HG03066 (cell line): ENCODE data around the gene CFAP43.
"Not testable (repeated sequence)": the region's sequence is repeated elsewhere in the genome, so short reads cannot be mapped to it uniquely, and the experiment has no call there.

Experiments
- ATAC-seq: cut with Tn5 transposase; IDR thresholded peaks from one replicate; pipeline ENCODE4 v1.9.1; 2021; ENCODE audit warnings: low read depth; ENCODE audit not compliant: unreplicated experiment

CFAP43 gene

DNA sequence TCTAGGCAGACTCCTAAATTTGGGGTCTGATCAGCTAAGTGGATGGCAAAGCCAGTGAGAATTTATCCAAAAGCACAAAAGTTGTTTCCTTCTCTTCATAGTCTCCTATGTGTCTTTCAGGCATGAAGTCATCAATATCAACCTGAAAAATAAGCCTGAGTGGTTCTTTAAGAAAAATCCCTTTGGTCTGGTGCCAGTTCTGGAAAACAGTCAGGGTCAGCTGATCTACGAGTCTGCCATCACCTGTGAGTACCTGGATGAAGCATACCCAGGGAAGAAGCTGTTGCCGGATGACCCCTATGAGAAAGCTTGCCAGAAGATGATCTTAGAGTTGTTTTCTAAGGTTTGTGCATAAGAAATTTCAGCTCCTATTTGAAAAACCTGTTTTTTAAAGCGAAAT is 27.3 kb upstream of the CFAP43 start:
- ATAC-seq: no peak

DNA sequence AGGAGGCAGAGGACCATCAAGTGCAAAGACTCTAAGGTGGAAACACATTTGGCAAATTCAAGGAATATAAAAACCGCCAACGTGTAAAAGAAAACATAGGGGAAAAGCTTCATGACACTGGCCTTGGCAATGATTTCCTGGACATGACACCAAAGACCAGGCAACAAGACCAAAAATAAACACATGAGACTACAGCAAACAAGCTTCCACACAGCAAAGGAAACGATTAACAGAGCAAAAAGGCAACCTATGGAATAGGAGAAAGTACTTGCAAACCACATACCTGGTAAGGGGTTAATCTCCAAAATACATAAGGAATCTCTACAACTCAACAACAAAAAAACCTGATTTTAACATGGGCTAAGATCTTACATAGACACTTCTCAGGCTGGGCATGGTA is 26.0 kb upstream of the CFAP43 start:
- no peak for ATAC-seq

DNA sequence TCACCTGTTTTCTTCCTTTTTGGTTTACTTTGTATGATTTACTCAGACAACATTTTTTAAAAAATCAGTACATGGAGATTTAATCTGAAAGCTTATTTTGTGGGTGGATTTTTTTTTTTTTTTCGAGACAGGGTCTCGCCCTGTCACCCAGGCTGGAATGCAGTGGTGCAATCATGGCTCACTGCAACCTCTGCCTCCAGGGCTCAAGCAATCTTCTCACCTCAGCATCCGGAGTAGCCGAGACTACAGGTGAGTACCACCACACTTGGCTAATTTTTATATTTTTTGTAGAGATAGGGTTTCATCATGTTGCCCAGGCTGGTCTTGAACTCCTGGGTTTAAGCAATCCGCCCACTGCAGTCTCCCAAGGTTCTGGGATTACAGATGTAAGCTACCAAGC is 25.1 kb upstream of the CFAP43 start:
- no peak for ATAC-seq

DNA sequence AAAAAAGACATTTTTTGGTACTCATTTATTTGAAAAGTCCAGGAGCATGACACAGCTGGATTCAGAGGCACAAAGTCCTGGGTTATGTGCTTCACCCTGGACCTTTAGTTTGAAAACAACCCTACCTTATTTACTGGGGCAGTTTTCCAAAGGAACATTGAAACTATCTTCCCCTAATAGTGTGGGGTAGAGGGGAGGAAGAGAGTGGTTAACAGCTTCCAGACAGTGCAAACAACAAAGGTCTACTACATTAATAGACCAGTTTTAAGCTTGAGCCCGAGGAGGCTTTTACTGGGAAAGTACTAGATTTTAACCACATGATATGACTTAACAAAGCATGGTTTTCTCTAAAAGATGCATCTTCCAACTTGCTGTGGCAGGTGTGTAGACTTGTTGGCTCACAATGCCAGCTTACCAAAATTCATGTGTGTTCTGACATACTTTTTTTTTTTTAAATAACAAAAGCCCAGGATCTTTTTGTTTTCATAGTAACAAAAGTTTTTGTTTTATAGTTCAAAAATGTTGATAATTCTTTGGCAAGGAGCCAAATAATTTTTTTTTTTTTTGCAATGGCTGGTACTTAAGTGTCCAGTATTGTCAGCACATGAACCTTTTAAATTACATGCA is 24.3 kb upstream of the CFAP43 start:
- ATAC-seq: no peak

DNA sequence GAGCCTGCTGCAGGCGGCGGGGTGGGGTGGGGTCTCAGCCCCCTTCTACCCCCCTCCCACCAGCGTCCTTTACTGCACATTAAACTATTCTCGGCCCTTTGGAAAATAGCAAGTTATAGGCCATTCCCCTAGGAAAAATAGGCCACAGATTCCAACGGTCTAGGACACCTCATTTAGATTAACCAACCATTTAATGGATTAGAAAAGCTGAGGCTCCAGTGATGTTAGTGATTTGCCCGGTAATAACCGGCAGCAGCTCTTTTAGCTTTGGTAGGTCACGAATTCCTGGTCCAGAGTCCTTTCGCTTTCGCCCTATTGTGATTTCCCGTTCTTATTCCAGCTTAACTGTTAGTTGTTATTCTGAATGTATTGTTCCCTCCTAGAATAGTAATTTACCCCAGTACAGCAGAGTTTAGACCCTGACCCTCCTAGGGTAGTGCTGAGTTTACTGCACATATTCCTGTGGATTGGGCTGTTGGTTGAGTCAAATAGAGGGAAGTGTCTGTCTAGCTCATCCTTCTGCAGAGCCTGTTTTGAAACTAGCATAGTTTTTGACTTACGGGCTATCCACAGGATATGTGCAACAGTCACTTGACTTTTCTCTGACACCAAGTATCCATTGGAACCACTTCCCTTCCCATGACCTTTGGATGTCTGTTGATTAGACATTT is 23.3 kb upstream of the CFAP43 start:
- ATAC-seq: peak; percentile 34

DNA sequence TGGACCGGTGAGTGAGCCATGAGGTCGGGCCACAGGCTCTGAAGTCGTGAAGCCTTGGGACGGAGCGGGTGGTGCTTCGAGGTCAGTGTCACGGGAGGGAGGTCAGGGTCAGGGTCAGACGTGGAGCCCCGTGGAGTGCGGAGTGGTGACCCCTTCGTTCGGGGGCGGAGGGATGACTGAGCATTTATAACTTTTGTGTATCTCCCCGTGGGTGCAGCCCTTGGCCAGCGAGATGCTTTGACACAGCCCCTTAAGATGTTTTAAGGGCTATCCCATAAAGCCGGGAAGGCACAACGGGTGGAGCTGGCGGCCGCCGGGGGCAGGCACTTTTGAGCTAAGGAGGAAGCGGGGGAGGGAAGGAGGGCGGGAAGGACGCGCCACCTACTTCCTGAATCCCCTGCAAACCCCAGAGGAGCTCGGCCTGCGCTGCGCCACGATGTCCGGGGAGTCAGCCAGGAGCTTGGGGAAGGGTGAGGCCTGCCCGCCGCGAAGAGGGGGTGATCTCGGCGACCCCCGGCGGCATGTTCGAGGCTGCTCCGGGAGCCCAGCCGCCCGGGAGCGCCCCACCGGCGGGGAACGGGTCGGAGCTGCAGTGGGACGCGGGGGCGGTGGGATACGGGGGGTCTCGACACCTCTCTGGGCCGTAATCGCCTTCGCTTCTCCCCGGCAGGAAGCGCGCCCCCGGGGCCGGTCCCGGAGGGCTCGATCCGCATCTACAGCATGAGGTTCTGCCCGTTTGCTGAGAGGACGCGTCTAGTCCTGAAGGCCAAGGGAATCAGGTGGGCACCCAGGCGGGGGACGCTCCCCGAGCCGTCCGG is 22.5 kb upstream of the CFAP43 start, which contains the start of gene GSTO1:
Gene GSTO1, plus strand, starts transcription at position 400 of the 818 bp plus-strand sequence. Its CDS starts 37 bp downstream, at position 437.
- ATAC-seq: peak; percentile 70

DNA sequence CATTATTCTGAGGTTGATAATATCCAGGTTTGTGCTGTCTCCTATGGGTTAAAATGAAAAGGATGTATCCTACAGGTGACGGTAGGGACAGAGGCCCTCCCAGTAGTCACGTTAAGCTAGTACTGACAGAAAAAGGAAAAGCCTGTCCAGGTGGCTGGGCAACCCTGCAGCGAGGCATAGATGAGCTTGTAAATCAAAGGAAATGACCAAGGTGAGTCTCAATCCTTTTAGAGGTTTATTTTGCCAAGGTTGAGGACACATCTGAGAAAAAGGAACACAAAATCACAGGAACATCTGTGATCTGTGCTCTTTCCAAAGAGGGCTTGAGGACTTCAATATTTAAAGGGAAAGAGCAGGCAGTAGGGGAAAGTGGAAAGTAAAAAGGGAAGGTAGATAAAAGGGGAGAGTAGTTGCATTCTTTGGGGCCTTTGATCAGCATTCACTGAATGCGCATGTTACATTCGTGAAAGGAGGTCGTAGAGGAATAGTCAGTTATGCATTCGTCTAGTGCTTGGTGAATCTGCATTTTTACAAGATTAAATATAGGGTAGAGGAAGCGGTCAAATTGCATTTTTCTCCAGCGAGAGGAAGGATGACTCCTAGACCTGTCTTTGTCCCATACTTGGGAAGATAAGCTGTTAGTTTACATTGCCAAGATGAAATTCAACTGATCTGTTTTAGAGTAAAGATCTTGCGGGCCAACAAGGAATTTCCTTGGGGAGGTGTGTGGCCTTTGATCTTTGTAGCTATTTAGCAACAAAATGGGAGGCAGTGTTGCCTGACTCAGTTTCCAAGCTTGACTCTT is 21.6 kb upstream of the CFAP43 start:
- ATAC-seq: no peak

DNA sequence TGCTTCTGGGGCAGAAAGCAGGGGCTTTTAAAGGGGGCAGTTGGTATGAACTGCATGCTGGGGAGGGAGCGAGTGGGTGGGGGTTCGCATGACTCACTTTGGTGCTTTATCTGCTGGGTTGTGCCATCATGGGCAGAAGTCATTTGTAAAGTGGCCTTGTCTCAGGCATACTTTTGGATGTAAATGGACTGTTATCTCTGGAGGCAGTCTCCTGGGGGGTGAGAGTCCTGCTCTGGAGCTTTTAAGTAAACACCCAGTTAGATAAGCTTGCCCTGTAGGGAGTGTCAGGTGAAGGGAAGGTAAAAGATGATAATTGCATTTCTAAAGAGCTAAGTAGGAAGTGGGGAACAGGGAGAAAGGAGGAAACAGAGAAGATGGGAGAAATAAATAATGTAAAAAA is 20.9 kb upstream of the CFAP43 start:
- no peak for ATAC-seq

DNA sequence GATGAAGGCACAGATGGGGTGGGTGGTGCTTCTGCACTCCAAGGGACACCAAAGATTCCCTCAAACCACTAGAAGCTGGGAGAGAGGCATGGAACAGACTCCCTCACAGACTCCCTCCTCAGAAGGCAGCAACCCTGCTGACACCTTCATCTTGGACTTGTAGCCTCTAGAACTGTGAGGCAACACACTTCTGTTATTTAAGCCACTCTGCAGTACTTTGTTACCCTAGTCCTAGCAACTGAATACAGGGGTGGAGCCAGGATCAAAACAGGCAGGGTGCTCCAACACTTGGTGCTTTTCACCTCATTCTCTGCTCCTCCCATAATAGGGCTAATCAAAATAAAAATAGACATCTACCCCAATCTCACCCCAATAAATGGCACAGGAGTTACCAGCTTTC is 20.2 kb upstream of the CFAP43 start:
- no peak for ATAC-seq

DNA sequence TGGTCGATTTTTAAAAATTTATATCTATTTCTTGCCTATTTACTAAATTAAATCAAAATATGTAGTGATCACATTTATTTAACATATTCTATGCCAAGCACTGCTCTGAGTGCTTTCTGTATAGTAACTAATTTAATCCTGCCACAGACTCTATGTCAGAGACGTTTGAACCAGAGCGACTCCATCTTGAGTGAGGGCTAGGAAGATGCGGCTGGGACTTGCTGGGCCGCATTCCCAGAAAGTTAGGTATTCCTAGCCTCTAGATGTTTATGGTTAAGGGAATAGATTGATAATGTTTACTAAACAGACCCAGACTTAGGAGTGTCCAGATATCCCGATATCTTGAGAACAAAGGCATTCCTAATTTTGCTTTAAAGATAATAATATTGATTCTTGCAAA is 19.3 kb upstream of the CFAP43 start:
- ATAC-seq: no peak

DNA sequence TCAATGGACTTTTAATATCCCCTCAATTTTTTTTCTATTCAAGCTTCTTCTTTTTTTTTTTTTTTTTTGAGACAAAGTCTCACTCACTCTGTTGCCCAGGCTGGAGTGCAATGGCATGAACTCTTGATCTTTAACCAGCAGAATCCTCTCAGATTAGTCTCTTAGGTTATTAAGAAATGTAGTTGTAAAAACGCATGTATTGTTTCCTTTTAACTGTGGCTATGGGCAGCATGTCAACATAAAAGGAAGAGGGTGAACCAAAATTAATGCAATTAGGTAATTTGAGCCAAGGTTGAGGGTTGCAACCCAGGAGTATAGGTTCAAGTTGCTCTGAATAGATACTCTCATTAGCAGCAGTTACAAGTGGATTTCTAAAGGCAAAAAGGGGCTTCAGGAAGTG is 18.2 kb upstream of the CFAP43 start:
- ATAC-seq: no peak

DNA sequence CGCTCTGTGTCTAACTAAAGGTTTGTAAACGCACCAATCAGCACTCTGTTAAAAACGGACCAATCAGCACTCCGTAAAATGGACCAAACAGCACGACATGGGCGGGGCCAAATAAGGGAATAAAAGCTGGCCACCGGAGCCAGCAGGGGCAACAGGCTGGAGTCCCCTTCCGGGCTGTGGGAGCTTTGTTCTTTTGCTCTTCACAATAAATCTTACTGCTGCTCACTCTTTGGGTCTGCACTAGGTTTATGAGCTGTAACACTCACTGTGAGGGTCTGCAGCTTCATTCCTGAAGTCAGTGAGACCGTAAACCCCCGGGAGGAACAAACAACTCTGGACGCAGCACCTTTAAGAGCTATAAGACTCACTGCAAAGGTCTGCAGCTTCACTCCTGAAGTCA is 16.8 kb upstream of the CFAP43 start:
- ATAC-seq: not testable (repeated sequence)

DNA sequence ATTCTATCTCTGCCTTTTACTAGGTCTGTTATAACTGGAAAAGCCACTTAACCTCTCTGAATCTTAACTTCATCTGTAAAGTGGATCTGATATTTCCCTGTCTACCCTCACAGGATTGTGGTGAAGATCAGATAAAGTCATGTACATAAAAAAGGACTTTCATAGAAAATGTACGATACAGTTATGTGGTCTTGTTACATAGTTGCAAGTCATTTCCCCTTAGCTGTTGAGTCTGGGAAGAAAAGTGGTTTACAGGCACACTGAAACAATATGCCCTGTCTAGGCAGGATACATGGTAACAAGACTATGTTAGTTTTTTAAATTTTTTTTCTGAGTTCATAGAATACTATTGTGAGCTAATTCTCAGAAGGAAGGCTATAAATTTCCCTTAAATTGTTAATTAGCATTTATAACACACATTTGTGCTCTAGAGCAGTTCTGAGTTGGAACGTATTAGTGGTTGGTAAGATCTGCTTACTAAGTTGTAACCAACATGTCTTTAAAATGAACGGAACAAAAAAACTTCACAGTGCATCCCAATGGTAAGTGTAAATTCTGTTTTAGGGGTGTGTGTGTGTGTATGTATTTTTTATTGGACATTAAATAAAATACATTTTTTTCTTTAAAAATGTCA is 15.5 kb upstream of the CFAP43 start:
- no peak for ATAC-seq

DNA sequence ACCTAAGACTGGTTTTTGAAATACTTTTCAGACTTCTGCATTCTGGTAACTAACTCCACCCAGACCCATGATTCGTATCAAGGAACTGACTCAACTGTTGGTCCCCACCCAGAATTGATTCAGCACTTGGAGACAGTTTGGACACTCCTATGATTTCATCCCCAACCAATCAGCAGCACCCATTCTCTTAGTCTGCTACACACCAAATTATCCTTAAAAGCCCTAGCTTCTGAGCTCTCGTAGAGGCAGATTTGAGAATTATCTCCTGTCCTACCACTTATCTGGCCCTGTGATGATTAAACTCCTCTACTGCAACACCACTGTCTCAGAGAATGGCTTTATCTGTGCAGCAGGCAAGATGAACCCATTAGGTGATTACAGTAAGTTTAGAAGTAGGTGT is 14.8 kb upstream of the CFAP43 start:
- no peak for ATAC-seq

DNA sequence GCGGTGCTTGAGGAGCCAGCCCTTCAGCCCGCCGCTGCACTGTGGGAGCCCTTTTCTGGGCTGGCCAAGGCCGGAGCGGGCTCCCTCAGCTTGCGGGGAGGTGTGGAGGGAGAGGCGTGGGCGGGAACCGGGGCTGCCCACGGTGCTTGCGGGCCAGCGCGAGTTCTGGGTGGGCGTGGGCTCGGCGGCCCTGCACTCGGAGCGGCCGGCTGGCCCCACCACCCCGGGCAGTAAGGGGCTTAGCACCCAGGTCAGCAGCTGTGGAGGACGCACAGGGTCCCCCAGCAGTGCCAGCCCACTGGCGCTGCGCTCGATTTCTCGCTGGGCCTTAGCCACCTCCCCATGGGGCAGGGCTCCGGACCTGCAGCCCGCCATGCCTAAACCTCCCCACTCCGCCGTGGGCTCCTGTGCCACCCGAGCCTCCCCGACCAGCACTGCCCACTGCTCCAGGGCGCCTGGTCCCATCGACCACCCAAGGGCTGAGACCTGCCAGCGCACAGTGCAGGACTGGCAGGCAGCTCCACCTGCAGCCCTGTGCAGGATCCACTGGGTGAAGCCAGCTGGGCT is 13.0 kb upstream of the CFAP43 start:
- no peak for ATAC-seq

DNA sequence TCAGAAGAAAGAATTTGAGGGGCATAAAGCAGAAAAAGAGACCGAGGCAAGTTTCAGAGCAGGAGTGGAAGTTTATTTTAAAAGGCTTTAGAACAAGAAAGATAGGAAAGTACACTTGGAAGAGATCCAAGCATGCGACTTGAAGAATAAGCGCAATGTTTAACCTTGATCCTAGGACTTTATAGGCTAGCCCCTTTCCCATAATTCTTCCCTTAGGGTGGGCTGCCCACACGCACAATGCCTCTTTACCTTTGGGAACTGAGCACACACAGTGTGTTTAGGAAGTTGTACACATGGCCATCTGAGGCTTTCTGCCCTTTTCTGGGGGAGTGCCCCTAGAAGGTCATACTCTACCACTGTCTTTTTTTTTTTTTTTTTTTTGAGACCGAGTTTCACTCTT is 11.3 kb upstream of the CFAP43 start:
- ATAC-seq: no peak

DNA sequence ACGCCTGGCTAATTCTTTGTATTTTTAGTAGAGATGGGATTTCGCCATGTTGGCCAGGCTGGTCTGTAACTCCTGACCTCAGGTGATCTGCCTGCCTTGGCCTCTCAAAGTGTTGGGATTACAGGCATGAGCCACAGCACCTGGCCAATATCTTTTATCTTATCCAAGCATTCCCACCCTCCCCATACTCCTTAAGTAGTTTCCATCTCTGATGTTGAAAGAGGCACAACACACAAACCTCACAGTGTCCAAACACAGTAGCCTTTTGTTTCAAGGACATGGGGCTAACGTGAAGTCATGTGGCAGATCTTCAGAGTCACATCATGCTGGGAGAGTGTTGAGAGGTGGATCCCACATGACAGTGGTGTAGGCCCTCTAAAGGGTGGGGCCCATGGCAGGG is 10.8 kb upstream of the CFAP43 start:
- ATAC-seq: not testable (repeated sequence)

DNA sequence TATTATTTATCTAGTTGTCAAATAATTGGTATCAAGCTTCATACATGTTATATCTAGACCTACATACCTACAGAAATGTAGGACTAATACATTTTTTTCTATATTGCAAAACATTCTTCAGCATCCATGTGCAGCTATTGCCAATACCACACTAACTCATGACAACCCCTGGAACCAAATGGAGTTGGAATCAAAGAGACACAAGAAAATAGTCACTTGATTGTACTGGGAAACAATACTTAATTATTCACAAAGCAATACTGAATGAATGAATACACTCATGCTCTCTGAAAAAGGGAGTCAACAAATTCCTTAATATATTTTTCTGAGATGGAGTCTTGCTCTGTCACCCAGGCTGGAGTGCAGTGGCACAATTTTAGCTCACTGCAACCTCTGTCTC is 10.4 kb upstream of the CFAP43 start:
- ATAC-seq: no peak

DNA sequence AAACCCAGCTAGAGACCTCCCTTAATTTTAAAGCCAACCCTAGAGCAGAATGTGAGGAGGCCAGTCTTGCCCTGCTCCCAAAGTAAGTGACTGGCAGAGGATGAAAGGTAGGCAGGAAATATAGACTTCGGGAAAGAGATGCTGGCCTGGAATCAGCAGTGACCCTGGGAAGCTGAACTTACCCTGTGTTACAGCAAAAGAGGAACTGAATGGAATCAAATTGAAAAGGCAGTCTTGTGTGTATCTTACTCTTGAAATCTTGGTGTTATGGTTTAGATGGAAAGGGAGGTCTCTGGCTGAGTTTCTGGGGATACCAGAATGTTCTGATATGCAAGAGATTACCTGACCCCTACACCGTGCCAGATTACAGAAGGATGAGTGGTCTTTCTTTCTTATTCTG is 7.9 kb upstream of the CFAP43 start:
- no peak for ATAC-seq

DNA sequence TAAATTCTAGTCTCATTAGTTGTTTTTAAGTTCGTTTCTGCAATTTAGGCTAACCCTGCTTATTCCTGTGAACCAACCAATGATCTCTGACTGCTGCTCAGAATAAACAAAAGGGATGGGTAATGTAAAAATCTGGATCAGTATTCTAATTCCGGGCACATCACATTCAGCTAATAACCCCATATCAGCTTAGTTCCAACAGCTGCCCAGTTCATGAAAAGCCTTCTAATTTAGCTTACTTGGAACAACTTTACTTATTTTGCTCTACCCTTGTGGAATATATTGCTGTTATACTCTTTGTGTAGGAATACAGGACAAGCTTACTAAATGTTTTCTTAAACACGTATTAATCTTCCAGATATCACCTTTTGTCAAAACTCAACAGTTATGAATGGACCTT is 3.6 kb upstream of the CFAP43 start:
- no peak for ATAC-seq
